GM13976 (cell line): ENCODE measurements around the gene CLSTN2.

ENCODE experiments used
- DNase-seq: peaks from one replicate; pipeline ENCODE4 v3.0.0; 2012; ENCODE audit warnings: low spot score
- in situ Hi-C: fragments of 300-500 bp; cut with MboI; formaldehyde crosslinking; loops from one replicate; pipeline ENCODE4 v1.12.0; 2022; ENCODE audit warnings: low sequenced_read_pairs, mixed read lengths, inconsistent platforms; ENCODE audit not compliant: unreplicated experiment
- TF ChIP-seq, protein P1 (sequence below): IDR thresholded peaks from 2 replicates; pipeline ENCODE4 v1.5.1; 2012; ENCODE audit warnings: borderline replicate concordance, mild to moderate bottlenecking; ENCODE audit not compliant: insufficient read depth; ENCODE audit errors: extremely low read depth, missing control alignments, control extremely low read depth

Gene CLSTN2

DNA sequence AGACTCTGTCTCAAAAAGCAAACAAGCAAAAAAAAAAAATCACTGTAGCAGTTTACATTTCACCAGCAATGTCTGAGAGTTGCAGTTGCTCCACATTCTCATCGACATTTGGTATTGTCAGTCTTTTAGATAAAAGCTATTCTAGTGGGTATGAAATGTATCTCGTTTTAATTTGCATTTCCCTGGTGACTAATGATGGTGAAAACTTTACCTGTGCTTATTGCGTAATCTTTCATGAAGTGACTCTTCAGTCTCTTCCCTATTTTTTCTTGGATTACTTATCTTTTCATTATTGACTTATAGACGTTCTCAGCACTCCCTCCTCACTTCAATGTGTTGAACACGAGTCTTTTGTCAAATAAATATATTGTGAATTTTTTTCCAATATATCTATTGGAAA is 37.2 kb upstream of the CLSTN2 start:
- no peak for DNase-seq
- in situ Hi-C loops = no loop called here
- TF ChIP-seq, protein P1, sequence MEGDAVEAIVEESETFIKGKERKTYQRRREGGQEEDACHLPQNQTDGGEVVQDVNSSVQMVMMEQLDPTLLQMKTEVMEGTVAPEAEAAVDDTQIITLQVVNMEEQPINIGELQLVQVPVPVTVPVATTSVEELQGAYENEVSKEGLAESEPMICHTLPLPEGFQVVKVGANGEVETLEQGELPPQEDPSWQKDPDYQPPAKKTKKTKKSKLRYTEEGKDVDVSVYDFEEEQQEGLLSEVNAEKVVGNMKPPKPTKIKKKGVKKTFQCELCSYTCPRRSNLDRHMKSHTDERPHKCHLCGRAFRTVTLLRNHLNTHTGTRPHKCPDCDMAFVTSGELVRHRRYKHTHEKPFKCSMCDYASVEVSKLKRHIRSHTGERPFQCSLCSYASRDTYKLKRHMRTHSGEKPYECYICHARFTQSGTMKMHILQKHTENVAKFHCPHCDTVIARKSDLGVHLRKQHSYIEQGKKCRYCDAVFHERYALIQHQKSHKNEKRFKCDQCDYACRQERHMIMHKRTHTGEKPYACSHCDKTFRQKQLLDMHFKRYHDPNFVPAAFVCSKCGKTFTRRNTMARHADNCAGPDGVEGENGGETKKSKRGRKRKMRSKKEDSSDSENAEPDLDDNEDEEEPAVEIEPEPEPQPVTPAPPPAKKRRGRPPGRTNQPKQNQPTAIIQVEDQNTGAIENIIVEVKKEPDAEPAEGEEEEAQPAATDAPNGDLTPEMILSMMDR = no peak

DNA sequence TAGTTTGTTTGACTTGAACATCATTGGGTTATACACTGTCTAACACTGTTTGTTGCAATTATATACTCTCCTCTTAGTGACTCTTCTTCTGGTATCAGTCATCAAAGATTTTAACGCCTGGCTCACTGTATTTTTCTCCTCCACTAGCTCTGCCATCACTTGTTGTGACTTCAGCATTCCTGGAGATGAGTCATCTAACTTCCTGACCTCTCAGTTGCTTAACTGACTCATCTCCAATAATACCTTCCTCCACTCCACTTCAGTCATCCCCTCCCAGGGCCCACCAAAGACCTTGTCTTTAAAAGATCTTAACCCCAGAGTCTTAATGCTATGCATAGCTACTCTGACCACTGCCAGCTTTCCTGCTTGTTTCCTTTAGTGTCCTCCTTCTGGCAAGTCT is 28.6 kb upstream of the CLSTN2 start:
- DNase-seq = no peak
- TF ChIP-seq, protein P1 = no peak
- in situ Hi-C loops = no loop called here

DNA sequence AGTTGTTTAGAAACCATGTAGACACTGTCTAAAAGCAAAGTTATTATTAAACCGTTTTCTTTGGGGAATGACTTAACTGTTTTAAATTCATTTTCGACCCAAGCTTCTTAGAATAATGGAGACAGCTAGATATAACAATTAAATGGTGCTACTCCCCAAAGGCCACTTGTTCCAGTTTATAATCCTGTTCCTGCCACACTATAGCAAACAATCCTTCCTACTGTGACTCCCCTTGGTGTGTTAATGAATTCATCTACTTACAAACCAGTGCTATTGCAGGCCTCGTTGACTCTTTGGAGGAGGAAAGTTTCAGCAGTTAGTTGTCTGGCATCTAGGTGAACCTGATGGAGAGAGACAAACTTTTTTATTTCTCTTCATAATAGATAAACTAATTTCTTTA is 25.2 kb upstream of the CLSTN2 start:
- in situ Hi-C loops = no loop called here
- no peak for DNase-seq
- TF ChIP-seq, protein P1 = no peak

DNA sequence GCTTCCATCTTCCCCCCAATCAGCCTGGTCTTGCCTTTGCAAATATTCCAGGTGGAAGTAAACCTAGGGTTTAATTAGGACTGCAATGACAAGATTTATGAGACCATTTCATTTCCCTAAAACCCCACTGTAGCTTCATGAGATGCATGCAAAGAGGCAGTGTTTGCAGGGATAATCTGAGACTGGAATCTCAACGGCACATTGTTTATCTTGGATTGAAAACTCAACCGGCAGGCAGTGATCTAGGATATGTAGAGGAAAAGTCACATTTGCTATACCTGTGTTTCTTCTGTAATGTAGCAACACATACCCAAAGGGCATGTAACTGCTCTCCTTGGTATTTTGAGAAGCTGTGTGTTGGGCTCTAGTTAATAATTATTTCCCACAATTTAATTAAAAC is 18.7 kb upstream of the CLSTN2 start:
- TF ChIP-seq, protein P1 = no peak
- no peak for DNase-seq
- in situ Hi-C loops = no loop called here

DNA sequence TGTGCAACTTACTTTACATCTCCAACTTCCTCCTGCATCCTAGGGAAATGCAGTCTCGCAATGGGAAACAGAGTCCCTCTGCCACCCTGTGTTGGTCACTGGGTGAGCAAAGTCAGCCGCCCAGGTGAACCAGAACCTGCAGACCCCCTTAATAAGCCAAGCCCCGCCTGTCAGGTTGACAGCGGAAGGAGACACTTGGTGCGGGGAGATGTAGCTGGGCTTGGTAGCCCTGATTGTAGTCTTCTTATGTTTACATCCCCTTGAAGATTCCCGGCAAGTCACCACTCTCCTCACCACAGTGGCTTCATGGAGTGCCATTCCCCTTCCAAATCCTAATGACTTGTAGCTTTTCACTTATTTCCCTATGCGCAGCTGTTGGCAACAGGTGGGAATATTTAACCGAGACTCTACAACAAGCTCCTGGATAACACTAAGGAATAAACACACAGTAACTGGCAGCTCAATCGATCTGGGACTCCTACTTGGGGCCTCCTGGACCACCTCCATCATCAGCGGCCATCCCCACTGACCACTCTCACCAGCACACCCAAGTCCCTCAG is 17.7 kb upstream of the CLSTN2 start:
- in situ Hi-C loops = no loop called here
- TF ChIP-seq, protein P1 = no peak
- no peak for DNase-seq

DNA sequence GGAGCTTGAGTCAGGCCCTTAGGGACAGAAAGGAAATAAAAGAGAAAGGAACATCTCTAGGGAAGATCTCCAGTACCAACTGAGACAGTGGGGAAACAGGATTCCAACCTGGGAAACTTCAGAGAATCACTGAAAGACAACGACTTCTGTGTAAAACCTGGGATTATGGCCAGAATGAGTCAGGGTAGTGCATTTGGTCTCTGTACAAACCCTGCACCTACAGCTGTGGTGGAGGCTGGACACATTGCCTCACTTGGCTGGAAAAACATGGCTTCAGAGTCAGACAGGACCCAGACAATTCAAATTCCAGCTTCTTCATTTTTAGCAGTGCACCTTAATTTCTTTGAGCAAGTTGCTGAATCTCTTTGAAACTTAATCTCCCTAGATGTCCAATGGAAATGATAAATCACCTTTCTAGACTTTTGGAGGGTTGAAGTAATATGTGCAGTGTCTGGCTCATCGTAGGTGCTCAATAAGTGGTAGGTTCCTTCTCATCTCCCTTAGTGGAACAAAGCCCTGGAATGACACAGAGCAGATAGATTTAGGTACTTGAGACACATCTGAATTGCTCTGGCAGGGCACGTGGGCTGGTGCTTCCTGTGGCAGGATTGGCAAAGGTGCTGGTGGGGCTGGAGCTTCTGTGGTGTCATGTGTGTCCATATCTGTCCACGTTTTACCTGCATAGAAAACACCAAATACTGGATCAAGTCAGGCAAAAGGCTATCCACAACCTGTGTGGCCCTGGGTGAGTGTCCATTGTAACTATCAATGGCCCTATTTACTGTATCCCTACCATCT is 6.1 kb upstream of the CLSTN2 start:
- DNase-seq = no peak
- in situ Hi-C loops = no loop called here
- TF ChIP-seq, protein P1 = no peak
